ENCODE data around the gene ERMP1.
"Not testable (repeated sequence)": the region's sequence is repeated elsewhere in the genome, so short reads cannot be mapped to it uniquely, and the experiment has no call there.

ERMP1 gene, protein sequence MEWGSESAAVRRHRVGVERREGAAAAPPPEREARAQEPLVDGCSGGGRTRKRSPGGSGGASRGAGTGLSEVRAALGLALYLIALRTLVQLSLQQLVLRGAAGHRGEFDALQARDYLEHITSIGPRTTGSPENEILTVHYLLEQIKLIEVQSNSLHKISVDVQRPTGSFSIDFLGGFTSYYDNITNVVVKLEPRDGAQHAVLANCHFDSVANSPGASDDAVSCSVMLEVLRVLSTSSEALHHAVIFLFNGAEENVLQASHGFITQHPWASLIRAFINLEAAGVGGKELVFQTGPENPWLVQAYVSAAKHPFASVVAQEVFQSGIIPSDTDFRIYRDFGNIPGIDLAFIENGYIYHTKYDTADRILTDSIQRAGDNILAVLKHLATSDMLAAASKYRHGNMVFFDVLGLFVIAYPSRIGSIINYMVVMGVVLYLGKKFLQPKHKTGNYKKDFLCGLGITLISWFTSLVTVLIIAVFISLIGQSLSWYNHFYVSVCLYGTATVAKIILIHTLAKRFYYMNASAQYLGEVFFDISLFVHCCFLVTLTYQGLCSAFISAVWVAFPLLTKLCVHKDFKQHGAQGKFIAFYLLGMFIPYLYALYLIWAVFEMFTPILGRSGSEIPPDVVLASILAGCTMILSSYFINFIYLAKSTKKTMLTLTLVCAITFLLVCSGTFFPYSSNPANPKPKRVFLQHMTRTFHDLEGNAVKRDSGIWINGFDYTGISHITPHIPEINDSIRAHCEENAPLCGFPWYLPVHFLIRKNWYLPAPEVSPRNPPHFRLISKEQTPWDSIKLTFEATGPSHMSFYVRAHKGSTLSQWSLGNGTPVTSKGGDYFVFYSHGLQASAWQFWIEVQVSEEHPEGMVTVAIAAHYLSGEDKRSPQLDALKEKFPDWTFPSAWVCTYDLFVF

DNA sequence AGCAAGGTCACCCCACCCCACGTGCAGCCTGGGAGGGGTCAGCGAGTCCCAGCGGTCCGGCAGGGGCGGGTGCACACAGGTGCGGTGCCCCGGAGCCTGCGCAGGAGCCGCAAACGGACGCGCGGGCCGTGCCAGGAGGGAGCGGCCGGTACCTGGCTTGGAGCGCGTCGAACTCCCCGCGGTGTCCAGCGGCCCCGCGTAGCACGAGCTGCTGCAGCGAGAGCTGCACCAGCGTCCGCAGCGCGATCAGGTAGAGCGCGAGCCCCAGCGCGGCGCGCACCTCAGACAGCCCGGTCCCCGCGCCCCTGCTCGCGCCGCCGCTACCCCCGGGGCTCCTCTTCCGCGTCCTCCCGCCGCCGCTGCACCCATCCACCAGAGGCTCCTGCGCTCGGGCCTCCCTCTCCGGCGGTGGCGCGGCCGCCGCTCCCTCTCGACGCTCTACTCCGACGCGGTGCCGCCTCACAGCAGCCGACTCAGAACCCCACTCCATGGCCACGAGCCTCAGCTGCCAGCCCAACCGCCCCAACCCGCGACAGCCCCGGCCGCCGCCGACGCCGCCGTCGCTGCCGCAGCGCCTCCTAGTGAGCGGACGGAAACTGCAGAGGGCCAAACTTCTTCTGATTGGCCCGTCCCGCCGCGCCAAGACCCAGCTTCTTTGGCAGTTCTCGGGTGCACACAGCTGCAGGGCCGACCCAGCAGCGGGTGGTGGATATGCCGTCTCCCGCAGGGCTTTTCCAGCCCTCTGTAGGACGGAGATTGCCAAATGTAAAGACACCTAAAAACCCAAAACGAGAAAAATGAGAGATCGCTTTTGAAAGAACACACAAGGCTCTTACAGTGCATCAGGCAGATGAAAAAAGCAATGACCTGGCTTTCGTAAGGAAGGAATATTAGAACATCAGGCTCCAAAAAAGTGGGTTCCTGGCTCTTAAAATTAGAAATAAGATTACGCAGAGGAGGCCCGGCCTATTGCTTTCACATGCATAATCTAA, at the start of gene ERMP1:
TSS of gene ERMP1 (minus strand) at position 580 of the 992 bp plus-strand sequence. CDS start at position 490, 90 bp downstream.
- peak; percentile 65 for DNase-seq (ENCODE audit: low spot score)

GRCh38 chr9:5882244-5883012, 49.5 kb upstream of the ERMP1 start:
- not testable (repeated sequence) for DNase-seq (ENCODE audit: low spot score)

DNA sequence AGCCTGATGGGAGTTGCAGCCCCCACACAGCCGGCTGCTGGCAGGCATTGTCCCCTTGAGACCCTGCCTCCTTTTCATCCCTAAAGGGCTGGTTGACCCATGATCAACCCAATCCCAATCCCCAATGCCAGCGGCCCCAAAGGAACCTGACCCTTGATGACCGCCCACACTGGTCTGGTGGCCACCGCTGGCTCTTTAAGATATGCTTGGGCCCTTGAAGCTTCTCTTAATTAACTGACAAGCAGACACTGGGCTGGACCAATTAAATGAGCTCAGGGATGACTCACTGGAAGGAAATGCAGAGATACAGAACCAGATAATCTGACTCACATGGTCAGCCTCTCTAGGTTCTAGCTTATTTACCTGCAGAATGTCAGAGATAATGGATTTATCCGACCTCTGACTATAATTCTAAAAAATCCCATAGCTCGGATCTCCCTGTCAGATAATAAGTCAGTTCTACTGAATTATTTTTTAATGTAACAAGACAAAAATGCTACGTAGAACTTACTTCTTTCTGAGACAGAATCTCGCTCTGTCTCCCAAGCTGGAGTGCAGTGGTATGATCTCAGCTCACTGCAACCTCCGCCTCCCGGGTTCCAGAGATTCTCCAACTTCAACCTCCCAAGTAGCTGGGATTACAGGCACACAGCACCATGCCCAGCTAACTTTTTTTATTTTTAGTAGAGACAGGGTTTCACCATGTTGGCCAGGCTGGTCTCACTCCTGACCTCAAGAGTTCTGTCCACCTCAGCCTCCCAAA, 46.7 kb upstream of the ERMP1 start:
- DNase-seq (ENCODE audit: low spot score) = no peak

DNA sequence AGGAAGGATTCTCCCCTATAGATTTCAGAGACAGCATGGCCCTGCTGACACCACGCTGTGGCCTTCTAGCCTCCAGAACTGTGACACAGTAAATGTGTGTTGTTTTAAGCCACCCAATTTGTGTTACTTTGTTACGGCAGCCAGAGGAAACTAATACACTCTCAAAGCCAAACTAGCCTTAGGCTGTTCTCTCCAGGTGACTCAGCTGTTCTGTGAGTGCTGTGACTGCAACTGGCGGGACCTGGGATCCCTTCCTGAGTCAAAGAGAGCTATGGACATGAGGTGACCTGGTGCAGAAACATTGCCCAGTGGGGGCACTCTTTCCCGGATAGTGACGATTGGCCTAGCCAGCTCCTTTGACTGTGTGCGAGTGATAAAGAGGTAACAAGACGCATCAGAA, 43.8 kb upstream of the ERMP1 start:
- no peak for DNase-seq (ENCODE audit: low spot score)

DNA sequence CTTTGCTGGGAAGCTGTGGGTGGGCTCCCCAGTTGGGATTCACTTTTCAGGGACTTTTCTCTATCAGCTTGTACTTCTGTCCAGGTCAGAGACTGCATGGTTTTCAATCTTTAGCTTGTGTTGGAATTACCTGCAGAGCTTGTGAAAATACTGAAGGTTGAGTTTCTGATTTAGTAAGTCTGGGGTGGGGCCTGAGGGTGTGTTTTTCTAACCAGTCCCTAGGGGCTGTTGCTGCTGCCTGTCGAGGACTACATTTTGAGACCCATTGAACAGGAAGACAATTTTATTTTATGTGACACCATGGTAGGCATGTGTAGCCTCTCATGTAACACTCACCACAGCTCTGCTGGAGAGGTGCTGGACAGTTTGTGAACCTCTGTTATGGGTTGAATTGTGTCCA, 43.1 kb upstream of the ERMP1 start:
- DNase-seq (ENCODE audit: low spot score) = no peak

GRCh38 chr9:5874048-5874447, 41.1 kb upstream of the ERMP1 start:
- DNase-seq (ENCODE audit: low spot score) = no peak

- DNase-seq (ENCODE audit: low spot score) = no peak
These were observed 40.5 kb upstream of the ERMP1 start for GRCh38 chr9:5873439-5873838.

GRCh38 chr9:5872511-5872910, 39.6 kb upstream of the ERMP1 start:
- no peak for DNase-seq (ENCODE audit: low spot score)

- no peak for DNase-seq (ENCODE audit: low spot score)
These were observed 38.9 kb upstream of the ERMP1 start for GRCh38 chr9:5871785-5872184.

- no peak for DNase-seq (ENCODE audit: low spot score)
These were observed 37.8 kb upstream of the ERMP1 start for GRCh38 chr9:5870691-5871090.

DNA sequence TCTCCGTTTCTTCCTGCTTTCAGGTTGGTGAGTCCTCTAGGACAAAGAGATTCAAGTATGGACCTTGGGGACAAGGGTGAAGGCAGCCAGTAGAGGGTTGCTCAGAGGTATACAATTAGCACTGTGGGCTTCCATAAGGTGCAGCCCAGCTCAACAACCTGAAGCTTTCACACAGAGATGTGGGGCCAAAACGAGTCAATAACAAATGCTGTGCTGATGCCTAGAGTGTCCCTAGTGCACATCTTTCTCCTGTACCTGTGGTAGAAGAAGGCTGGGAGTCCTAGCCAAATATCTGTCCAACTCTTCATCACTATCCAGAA, 37.1 kb upstream of the ERMP1 start:
- DNase-seq (ENCODE audit: low spot score) = no peak

- DNase-seq (ENCODE audit: low spot score) = peak; percentile 34
These were observed 36.5 kb upstream of the ERMP1 start for GRCh38 chr9:5869315-5870019.

DNA sequence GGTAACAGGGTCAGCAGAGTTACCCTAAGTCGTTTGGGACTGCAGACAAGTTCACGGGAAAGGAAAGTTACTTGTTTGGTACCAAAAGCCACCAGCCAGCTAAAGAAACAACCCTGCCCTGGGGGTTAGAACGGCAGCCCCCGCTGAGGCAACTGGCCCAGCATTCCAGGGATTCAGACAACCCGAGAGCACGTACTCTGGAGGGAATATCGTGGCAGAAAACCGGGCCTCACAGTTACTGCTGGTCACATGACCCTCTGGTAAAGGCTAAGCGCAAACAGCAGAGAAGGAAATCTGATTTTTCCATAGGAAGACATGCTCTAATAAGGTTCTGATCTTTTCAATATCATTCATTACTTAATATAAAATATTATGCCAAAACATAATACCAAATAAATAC, 35.3 kb upstream of the ERMP1 start:
- no peak for DNase-seq (ENCODE audit: low spot score)

DNA sequence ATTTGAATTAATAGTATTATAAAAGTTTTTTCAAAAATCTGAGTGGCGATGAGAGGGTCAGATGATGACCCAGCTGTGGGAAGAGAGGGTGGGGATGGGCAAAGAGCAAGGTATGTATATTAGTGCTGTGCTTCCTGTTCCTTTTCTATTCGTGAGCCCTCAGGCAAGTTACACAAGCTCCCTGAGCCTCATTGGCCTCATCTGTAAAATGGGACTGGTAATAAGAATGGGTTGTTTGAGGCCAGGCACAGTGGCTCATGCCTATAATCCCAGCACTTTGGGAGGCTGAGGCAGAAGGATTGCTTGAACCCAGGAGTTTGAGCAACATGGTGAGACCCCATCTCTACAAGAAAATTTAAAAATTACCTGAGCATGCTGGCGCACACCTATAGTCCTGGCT, 33.8 kb upstream of the ERMP1 start:
- no peak for DNase-seq (ENCODE audit: low spot score)

DNA sequence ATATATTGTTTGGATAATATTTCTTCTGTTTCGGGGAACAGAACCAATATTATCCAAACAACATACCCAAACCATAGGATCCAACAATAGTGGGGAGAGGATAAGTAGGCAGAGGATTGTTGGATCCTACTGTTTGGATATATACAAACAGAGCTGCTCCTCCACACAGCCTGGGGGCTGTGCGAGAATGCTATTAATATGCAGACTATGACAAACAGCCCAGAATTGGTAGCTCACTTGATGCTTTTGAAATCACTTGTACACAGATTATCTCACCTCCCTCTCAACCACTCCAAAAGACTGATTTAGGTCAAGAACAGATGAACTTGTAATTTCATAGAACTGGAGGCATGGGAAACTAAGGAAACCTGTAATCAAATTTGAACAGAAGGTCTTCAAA, 33.4 kb upstream of the ERMP1 start:
- DNase-seq (ENCODE audit: low spot score) = no peak

DNA sequence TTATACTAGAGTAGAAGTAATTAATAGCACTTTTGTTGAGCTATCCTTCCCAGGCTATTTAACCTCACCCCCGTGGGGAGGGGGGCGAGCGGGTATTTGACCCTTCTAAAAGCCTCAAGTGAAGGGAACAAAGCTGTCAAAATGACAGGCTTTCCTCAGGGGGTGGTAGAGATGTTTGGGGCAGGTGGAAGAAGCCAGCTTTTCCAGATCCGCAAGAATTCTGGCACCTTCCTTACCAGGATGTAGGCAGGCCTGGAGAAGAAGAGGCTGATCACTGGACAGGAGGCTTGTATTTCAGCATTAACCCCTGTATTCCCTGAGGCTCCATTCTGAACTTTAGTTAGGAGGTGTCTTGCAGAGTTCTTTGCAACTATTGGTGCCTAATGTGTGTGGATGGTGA, 31.5 kb upstream of the ERMP1 start:
- no peak for DNase-seq (ENCODE audit: low spot score)

GRCh38 chr9:5863092-5863746, 30.3 kb upstream of the ERMP1 start:
- DNase-seq (ENCODE audit: low spot score) = no peak

GRCh38 chr9:5858833-5859232, 25.9 kb upstream of the ERMP1 start:
- no peak for DNase-seq (ENCODE audit: low spot score)

DNA sequence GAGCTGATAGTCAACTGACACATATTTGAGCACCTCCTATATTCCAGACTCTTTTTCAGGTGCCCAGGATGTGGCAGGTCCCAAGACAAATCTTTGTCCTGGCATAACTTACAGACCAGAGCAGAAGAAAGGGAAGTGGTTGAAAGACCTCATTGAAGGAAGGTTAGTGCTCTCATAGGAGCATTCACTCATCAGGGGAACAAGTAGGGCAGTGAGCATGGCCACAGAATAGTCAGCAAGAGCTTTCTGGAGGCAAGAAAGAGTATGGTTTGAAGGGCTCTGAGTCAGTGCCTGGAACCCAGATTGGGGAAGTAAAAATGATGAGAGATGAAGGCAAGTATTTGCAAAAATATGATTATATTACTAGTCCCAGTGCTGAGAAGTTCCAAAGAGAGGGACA, 25.0 kb upstream of the ERMP1 start:
- no peak for DNase-seq (ENCODE audit: low spot score)
